GM18508 (cell line): ENCODE data around the gene KRTAP10-9.
"Not testable (repeated sequence)": the region's sequence is repeated elsewhere in the genome, so short reads cannot be mapped to it uniquely, and the experiment has no call there.

Experiments used
- ATAC-seq: cut with Tn5 transposase; IDR thresholded peaks from one replicate; pipeline ENCODE4 v1.9.1; 2021; ENCODE audit warnings: moderate number of reproducible peaks; ENCODE audit not compliant: insufficient read depth, unreplicated experiment

The KRTAP10-9 gene

GRCh38 chr21:44613386-44614155, 13.3 kb upstream of the KRTAP10-9 start:
- no peak for ATAC-seq

GRCh38 chr21:44614161-44614631, 12.7 kb upstream of the KRTAP10-9 start:
- no peak for ATAC-seq

DNA sequence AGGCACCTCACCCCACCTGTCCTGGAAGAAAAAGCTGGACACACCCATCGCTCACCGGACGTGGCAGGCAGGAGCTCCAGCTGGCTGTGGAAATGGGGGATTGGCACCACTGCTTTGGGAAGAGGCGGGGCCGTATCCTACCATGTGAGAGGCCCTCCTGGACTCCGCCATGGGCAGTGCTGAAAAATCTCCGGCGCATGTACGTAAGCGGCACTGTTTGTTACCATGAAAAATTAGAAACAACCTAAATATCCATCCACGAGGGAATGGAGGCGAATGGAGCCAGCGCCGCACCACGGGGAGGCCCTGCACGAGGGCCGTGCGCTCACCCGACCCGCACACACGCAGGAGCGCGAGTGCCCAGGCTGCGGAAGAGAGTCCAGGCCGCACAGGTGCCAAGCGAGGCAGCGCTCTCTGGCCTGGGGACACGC, 11.9 kb upstream of the KRTAP10-9 start:
- ATAC-seq, result no peak

DNA sequence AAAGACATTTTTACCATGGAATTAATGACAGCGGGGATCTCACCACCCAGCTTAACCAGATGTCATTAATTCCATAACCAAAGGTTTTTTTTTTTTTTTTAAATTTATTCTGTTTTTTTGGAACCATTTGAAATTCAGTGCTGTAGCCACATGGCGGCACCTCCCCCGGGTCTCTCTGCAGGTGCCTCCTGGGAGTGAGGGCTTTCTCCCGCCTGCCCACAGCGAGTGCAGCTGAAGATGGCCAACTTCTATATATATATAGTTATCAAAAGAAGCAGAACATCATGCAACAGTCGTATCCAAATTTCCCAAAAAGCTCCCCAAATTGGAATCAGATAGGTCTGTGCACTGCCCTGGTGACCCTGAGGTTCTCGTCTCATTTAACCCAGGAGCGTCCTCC, 11.4 kb upstream of the KRTAP10-9 start:
- no peak for ATAC-seq

DNA sequence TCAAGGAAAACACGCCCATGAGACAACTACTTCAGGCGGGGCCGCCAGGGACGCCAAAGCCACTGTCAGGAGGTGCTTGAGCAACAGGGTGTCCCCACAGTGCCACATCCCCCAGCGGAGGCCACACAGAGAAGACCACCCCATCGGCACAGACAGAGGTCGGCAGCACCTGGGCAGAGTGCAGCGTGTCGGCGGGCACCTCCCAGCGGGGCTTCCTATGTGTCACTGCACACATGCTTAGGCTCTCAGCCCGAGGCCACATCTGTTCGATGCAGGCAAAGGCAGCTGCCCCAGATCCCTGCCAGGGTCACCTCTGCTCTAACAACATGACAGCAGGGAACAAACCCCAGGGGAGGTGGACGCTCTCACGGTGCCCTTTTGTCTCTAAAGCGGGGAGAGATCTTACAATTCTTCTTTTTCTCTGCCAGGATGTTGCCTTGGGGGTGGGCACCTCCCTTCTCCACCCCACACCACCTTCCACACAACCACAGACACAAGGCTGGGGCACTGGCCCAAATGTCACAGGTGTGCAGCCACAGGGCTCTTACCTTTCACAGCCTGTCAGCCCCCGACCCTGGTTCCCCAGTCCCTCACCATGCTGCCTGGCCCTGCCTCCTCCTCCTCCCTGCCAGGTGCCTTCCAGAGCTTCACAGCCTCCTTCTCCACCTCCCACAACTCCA, 10.8 kb upstream of the KRTAP10-9 start:
- ATAC-seq, result no peak

DNA sequence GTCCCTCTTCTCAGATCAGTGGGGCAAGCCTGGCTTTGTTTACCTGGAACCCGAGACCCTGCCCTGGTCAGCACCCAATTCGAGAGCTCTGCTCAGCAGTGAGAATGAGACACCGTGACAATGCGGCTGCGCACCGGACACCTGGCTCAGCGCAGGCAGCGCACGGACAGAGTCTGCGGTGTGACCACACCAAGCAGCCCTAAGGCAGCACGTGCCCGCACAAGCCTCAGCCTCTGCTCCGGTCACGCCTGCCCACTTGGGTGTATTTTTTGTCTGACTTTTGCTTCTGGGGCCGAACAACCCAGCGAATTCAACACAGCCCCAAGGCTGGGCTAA, 10.3 kb upstream of the KRTAP10-9 start:
- ATAC-seq, result no peak

DNA sequence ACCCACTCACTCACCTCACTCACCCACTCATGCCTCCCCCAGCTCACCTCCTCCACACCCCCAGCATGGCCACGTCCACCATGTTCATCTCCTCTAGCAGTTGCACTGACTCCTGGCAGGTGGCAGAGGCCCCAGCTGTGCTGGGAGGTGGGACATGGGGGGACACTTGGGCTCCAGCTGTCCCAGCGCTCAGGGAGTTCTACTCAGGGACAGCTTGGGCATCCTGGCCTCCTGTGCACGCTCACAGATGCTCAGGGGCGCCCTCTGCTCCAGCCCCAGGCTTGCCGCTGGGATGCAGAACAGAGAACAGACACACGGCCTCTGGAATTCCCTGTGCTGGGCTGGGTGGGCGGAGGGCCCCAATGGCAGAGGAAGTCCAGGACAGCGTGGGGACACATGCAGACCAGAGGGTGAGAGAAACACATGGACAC, 9.8 kb upstream of the KRTAP10-9 start:
- no peak for ATAC-seq

- ATAC-seq, result no peak
These were observed 8.4 kb upstream of the KRTAP10-9 start for GRCh38 chr21:44618504-44618903.

GRCh38 chr21:44618909-44619308, 8.0 kb upstream of the KRTAP10-9 start:
- ATAC-seq, result no peak

DNA sequence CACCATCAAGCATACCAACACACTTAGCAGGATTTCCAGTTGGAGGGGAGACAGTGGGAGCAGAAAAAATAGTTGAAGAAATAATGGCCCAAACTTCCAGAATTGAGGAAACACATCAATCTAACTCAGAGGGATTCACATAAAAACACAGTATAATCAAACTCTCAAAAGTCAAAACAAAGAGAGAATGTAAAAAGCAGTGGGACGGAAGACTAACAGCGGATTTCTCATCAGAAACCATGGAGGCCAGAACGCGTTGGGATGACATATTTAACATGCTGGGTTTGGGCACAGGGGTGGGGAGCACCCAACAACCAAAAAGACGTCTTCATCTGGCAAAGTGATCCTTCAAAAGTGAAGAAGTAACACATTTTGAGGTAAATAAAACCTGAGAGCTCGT, 7.0 kb upstream of the KRTAP10-9 start:
- ATAC-seq, result no peak

DNA sequence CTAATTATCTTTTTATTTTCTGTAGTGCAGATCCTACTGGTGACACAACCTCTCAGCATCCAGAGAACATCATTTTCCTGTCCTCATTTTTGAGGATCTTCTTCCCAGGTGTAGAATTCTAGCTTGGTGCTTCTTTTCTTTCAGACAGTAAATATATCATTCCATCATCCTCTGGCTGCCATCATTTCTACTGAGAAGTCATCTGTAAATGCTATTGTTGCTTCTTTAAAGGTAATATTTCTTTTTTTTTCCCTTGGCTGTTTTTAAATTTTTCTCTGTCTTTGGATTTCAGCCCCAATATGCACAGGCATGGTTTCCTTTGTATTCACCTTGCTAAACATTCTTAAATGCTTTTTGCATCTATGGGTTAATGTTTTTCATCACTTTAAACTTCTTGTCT, 3.3 kb upstream of the KRTAP10-9 start:
- ATAC-seq, result no peak

DNA sequence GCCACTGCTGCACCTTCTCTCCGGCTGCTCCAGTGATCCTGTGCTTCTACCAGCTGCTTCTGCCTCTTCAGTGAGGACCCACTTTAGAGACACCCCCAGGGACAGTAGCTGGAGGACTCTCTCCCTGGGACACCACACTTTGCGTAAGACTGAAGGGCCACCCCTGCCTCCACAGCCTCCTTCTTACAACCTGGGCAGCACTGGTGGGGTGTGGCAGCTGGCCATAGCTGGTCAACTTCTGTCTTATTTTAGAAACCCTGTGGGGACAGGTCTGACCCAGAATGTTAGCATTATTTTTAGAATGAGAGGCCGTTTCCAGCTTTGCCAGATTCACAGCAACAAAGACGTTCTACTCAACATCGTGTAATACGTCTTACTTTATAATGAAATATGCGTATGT, 1.1 kb upstream of the KRTAP10-9 start:
- ATAC-seq, result no peak

- ATAC-seq, result no peak
These were observed 631 bp upstream of the KRTAP10-9 start for GRCh38 chr21:44626262-44626661.

- not testable (repeated sequence) for ATAC-seq
These were observed 409 bp downstream of the KRTAP10-9 start for GRCh38 chr21:44627181-44627822.

DNA sequence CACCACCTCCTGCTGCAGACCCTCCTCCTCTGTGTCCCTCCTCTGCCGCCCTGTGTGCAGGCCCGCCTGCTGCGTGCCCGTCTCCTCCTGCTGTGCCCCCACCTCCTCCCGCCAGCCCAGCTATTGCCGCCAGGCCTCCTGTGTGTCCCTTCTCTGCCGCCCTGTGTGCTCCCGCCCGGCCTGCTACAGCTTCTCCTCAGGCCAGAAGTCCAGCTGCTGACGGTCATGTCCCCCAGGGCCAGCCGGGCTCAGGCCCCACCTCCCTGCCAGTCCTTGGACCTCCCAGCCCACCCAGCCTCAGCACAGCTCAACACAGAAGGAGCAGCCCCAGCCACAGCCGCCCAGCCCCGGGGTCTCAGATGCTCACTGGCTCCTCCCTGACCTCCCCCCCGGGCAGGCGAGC, 939 bp downstream of the KRTAP10-9 start:
- ATAC-seq, result not testable (repeated sequence)

- no peak for ATAC-seq
These were observed 2.0 kb downstream of the KRTAP10-9 start for GRCh38 chr21:44628707-44629391.

DNA sequence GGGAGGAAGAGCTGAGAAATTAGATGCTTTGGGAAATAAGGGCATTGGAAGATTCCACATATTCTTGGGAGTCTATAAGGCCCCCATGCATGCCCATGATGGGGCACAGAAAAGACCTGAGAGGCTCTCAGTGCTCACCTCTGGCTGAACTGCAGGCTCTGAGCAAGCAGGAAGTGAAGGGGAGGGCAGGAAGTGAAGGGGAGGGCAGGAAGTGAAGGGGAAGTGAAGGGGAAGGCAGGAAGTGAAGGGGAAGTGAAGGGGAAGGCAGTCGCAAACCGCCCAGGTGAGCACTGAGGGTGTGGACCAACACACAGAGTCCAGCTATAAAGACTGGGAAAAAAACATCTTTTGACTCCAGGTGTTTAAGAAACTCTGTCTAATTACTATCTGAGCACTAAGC, 3.5 kb downstream of the KRTAP10-9 start:
- ATAC-seq, result no peak

DNA sequence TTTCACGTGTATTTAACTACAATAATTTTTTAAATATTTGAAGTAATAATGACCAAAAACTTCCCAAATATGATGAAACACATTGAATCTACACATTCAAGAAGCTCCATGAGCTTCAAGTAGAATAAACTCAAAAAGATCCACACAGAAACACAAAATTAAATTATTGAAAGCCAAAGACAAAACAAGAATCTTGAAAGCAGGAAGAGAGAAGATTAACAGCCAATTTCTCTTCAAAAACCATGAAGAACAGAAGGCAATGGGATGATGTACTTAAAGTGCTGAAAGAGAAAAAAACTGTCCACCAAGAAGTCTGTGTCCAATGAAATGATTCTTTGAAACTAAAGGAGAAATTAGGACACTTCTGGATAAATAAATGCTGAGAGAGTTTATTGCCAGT, 5.2 kb downstream of the KRTAP10-9 start:
- no peak for ATAC-seq

- ATAC-seq, result no peak
These were observed 9.5 kb downstream of the KRTAP10-9 start for GRCh38 chr21:44636209-44637017.
